GM21447 (cell line): ENCODE results near the gene ZNF846.
A peak's percentile ranks its signal among the peaks of the same experiment; 100 is the strongest.
"Not testable (repeated sequence)": the region's sequence is repeated elsewhere in the genome, so short reads cannot be mapped to it uniquely, and the experiment has no call there.

ENCODE experiments used
- ATAC-seq: cut with Tn5 transposase; IDR thresholded peaks from one replicate; pipeline ENCODE4 v1.9.1; 2021; ENCODE audit not compliant: unreplicated experiment

The ZNF846 gene

GRCh38 chr19:9785367-9786331 is 17.1 kb upstream of the ZNF846 start:
- ATAC-seq, result peak; percentile 67

GRCh38 chr19:9784163-9784496 is 15.6 kb upstream of the ZNF846 start:
- ATAC-seq, result not testable (repeated sequence)

- no peak for ATAC-seq
Observed at GRCh38 chr19:9782338-9782737, 13.8 kb upstream of the ZNF846 start.

GRCh38 chr19:9757544-9758501 is 10.7 kb downstream of the ZNF846 start:
- ATAC-seq, result no peak

GRCh38 chr19:9752701-9753443 is 15.7 kb downstream of the ZNF846 start:
- no peak for ATAC-seq

GRCh38 chr19:9751446-9751845 is 17.1 kb downstream of the ZNF846 start:
- ATAC-seq, result no peak

- ATAC-seq, result no peak
Observed at GRCh38 chr19:9741476-9742171, 26.9 kb downstream of the ZNF846 start.

GRCh38 chr19:9735986-9736385 is 32.6 kb downstream of the ZNF846 start:
- ATAC-seq, result no peak

GRCh38 chr19:9730056-9730455 is 38.5 kb downstream of the ZNF846 start:
- ATAC-seq, result not testable (repeated sequence)

- no peak for ATAC-seq
Observed at GRCh38 chr19:9729162-9729561, 39.4 kb downstream of the ZNF846 start.

GRCh38 chr19:9727644-9728043 is 40.9 kb downstream of the ZNF846 start:
- ATAC-seq, result no peak

- ATAC-seq, result not testable (repeated sequence)
Observed at GRCh38 chr19:9725508-9726201, 42.9 kb downstream of the ZNF846 start.

GRCh38 chr19:9724157-9724556 is 44.4 kb downstream of the ZNF846 start:
- ATAC-seq, result no peak

GRCh38 chr19:9721861-9722260 is 46.7 kb downstream of the ZNF846 start:
- no peak for ATAC-seq

- ATAC-seq, result no peak
Observed at GRCh38 chr19:9720541-9720940, 48.0 kb downstream of the ZNF846 start.

GRCh38 chr19:9711815-9712214 is 56.7 kb downstream of the ZNF846 start:
- ATAC-seq, result no peak

- ATAC-seq, result no peak
Observed at GRCh38 chr19:9709305-9709704, 59.2 kb downstream of the ZNF846 start.

GRCh38 chr19:9705836-9706235 is 62.7 kb downstream of the ZNF846 start:
- no peak for ATAC-seq

- ATAC-seq, result no peak
Observed at GRCh38 chr19:9702186-9702585, 66.4 kb downstream of the ZNF846 start.
